MG63 (cell line): ENCODE measurements around the gene GON7. TPM values are rescaled to one million over a fixed set of nuclear protein-coding genes. Genes with fewer than 3 reads are reported as not detected.
A peak's percentile ranks its signal among the peaks of the same experiment; 100 is the strongest.
"Not testable (repeated sequence)": the region's sequence is repeated elsewhere in the genome, so short reads cannot be mapped to it uniquely, and the experiment has no call there.

Source experiments
- DNase-seq: peaks from one replicate; pipeline ENCODE4 v3.0.0-alpha.2; 2020
- H3K27me3 ChIP-seq: fragments of 250-450 bp; sonication (Bioruptor Pico); 2 replicates; pipeline ENCODE4 v1.5.1; 2020; ENCODE audit warnings: mild to moderate bottlenecking, moderate library complexity
- H3K36me3 ChIP-seq: fragments of 250-450 bp; sonication (Bioruptor Pico); 2 replicates; pipeline ENCODE4 v1.5.1; 2020; ENCODE audit warnings: mild to moderate bottlenecking, moderate library complexity
- H3K4me3 ChIP-seq: fragments of 250-450 bp; sonication (Bioruptor Pico); 2 replicates; pipeline ENCODE4 v1.5.1; 2020; ENCODE audit warnings: mild to moderate bottlenecking, moderate library complexity
- H3K9me3 ChIP-seq: fragments of 250-450 bp; sonication (Bioruptor Pico); 2 replicates; pipeline ENCODE4 v1.5.1; 2020; ENCODE audit warnings: mild to moderate bottlenecking, moderate library complexity
- total RNA-seq: library from RNA; depleted of rRNA; stranded (reverse); fragments of >200 nt; shearing (Covaris generic); gene quantifications from 2 replicates; pipeline ENCODE4 v1.2.3, GENCODE V29; 2014; ENCODE audit warnings: low replicate concordance

The GON7 gene
- total RNA-seq, 1 experiment from 2014 or later, result 6.0 TPM

- Histone ChIP-seq H3K9me3 (no peaks in the 10 kb centered on the region), H3K27me3 (no peaks in the 10 kb centered on the region), H3K4me3 (no peak overlapping the region), H3K36me3 (peaks cover 20% of the 10 kb centered on the region)
- DNase-seq, result no peak
Observed at GRCh38 chr14:93214598-93214997, 7.7 kb upstream of the GON7 start.

DNA sequence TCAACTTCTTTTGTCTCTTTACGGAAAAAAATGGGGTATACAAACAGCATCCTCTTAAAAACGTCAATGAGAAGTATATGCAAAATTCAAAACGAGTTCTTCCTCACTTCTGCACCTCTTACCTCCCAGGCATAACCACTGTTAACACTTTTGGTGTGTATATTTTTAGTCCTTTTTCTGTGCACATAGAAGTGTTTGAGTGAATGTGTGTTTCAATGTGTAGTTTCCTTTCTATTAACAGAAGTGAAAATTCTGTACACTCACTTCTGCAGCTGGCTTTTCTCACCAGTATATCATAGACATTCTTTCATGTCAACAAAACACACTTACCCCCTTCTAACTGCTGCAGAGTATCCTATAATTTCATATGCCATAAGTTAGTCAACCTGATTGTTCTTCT lies 5.6 kb upstream of the GON7 start:
- H3K36me3 ChIP-seq, result peaks cover 14% of the 10 kb centered on the region
- no peaks in the 10 kb centered on the region for H3K9me3 ChIP-seq
- no peak for DNase-seq

GRCh38 chr14:93207468-93208308 lies 823 bp upstream of the GON7 start:
- Histone ChIP-seq H3K9me3 (no peaks in the 10 kb centered on the region), H3K27me3 (no peaks in the 10 kb centered on the region), H3K36me3 (peaks cover 9% of the 10 kb centered on the region), H3K4me3 (peak overlapping the region; percentile 64)
- peak; percentile 52 for DNase-seq

More for the DNA sequence above, 5.6 kb upstream of the GON7 start:
- no peaks in the 10 kb centered on the region for H3K27me3 ChIP-seq
- no peak overlapping the region for H3K4me3 ChIP-seq

DNA sequence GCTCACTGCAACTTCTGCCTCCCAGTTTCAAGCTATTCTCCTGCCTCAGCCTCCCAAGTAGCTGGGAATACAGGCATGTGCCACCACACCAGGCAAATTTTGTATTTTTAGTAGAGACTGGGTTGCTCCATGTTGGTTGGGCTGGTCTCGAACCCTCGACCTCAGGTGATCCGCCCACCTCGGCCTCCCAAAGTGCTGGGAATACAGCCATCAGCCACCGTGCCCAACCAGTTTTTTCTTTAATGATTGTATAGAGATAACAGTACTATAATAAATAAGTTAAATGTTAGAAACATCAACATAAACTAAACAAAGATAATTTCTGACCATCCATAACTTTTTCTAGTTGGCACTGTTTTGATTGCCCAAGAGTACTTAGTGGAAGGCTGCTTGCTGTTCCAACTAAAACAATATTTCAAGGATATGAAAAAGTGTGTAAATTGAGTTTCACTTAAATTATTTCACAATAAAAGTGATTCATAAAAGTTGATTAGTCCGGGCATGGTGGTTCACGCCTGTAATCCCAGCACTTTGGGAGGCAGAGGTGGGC lies 5.6 kb downstream of the GON7 start:
- peaks cover 3% of the 10 kb centered on the region; the same call in 1 of the 2 replicates for H3K36me3 ChIP-seq
- no peak for DNase-seq
- H3K27me3 ChIP-seq, result no peaks in the 10 kb centered on the region
- no peaks in the 10 kb centered on the region for H3K9me3 ChIP-seq
- H3K4me3 ChIP-seq, result no peak overlapping the region

GRCh38 chr14:93200553-93200952 lies 6.3 kb downstream of the GON7 start:
- Histone ChIP-seq H3K9me3 (no peaks in the 10 kb centered on the region), H3K36me3 (peaks cover 3% of the 10 kb centered on the region; the same call in 1 of the 2 replicates), H3K27me3 (no peaks in the 10 kb centered on the region), H3K4me3 (no peak overlapping the region)
- no peak for DNase-seq

- H3K4me3 ChIP-seq, result no peak overlapping the region
- DNase-seq, result no peak
- no peaks in the 10 kb centered on the region for H3K27me3 ChIP-seq
- no peaks in the 10 kb centered on the region for H3K9me3 ChIP-seq
- no peaks in the 10 kb centered on the region for H3K36me3 ChIP-seq
Observed at GRCh38 chr14:93199031-93199430, 7.8 kb downstream of the GON7 start.

DNA sequence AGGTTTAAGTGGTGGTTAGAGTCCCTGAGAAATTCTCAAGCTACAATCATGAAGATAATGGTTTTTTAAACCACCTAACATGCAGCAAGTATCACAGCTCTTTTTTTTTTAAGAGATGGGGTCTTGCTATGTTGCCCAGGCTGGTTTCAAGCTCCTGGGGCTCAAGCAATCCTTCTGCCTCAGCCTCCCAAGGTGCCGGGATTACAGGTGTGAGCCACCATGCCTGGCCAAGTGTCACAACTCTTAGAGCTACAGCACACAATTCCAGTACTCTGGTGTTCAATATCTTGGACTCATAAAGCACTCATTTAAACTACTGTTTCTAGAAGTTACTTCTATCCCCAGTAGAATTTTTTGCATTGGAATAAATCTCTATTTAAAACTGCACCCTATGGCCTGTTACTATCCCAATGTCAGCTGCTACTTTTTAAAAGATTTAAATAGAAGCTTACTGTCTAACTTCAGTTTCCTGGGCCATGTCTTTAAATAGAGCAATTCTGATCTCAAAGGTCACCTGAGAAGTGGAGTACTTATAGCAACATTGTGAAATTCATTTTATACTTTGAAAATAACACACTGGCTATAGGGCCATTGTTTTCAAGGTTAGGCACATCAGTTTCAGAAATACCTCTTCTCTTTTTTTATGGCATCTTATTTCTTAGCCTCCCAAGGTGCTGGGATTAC lies 11.4 kb downstream of the GON7 start:
- DNase-seq, result no peak
- H3K4me3 ChIP-seq, result no peak overlapping the region
- H3K9me3 ChIP-seq, result no peaks in the 10 kb centered on the region
- no peaks in the 10 kb centered on the region for H3K27me3 ChIP-seq
- no peaks in the 10 kb centered on the region for H3K36me3 ChIP-seq

- Histone ChIP-seq H3K36me3 (peaks cover 8% of the 10 kb centered on the region), H3K4me3 (no peak overlapping the region), H3K27me3 (no peaks in the 10 kb centered on the region), H3K9me3 (no peaks in the 10 kb centered on the region)
- no peak for DNase-seq
Observed at GRCh38 chr14:93186956-93187355, 19.9 kb downstream of the GON7 start.

DNA sequence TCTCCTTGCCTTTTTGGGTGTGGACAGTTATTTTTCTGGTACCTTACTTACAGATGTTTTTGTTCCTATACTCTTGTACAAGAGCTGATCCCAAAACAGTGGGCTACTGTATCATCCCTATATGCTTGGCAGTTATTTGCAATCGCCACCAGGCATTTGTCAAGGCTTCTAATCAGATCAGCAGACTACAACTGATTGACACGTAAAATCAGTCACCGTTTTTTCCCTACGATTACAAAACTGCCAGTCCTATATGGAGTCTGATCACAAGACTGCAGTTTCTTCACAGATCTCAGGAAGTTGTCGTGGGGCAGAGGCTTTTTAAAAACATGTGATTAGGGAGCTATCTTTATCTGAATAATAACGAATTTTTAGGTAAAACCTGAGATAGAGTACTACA lies 20.4 kb downstream of the GON7 start:
- H3K9me3 ChIP-seq, result no peaks in the 10 kb centered on the region
- no peak overlapping the region for H3K4me3 ChIP-seq

GRCh38 chr14:93185349-93185720 lies 21.5 kb downstream of the GON7 start:
- DNase-seq, result no peak
- Histone ChIP-seq H3K4me3 (peak overlapping the region; percentile 88), H3K9me3 (no peaks in the 10 kb centered on the region), H3K36me3 (peaks cover 8% of the 10 kb centered on the region), H3K27me3 (no peaks in the 10 kb centered on the region)

More for the DNA sequence above, 20.4 kb downstream of the GON7 start:
- Histone ChIP-seq H3K27me3 (no peaks in the 10 kb centered on the region), H3K36me3 (peaks cover 8% of the 10 kb centered on the region)
- no peak for DNase-seq

- peak within 1 kb of the TSS; percentile 88 for H3K4me3 ChIP-seq
- H3K36me3 ChIP-seq, result peaks cover 8% of the 10 kb centered on the region
- no peaks in the 10 kb centered on the region for H3K9me3 ChIP-seq
- DNase-seq, result peak; percentile 82
- H3K27me3 ChIP-seq, result no peaks in the 10 kb centered on the region
Observed at GRCh38 chr14:93184391-93185348, 22.2 kb downstream of the GON7 start, which contains the start of the genes LYSET and MOAP1. TSS of gene LYSET (plus strand) at chr14:93185317. CDS start at chr14:93185406, 89 bp downstream. TSS of gene MOAP1 (minus strand) at chr14:93184897. CDS start at chr14:93184242, 655 bp downstream.

- H3K4me3 ChIP-seq, result peak overlapping the region; percentile 88
- H3K9me3 ChIP-seq, result no peaks in the 10 kb centered on the region
- H3K27me3 ChIP-seq, result no peaks in the 10 kb centered on the region
- peaks cover 8% of the 10 kb centered on the region for H3K36me3 ChIP-seq
- no peak for DNase-seq
Observed at GRCh38 chr14:93183596-93184317, 23.1 kb downstream of the GON7 start.

DNA sequence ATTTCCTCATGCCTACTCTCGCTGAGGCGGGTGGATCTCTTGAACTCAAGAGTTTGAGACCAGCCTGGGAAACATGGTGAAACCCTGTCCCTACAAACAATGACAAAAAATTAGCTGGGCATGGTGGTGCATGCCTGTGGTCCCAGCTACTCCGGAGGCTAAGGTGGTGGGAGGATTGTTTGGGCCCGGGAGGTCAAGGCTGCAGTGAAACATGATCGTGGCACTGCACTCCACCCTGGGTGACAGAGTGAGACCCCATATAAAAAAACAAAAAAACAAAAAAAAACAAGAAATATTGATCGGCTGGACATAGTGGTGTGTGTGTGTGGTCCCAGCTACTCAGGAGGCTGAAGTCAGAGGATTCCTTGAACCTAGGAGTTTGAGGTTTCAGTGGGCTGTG lies 31.4 kb downstream of the GON7 start:
- no peaks in the 10 kb centered on the region for H3K9me3 ChIP-seq
- H3K27me3 ChIP-seq, result no peaks in the 10 kb centered on the region
- H3K36me3 ChIP-seq, result no peaks in the 10 kb centered on the region
- no peak for DNase-seq
- H3K4me3 ChIP-seq, result no peak overlapping the region

- not testable (repeated sequence) for H3K4me3 ChIP-seq, H3K27me3 ChIP-seq, H3K36me3 ChIP-seq, DNase-seq, H3K9me3 ChIP-seq
Observed at GRCh38 chr14:93174731-93175130, 32.1 kb downstream of the GON7 start.

DNA sequence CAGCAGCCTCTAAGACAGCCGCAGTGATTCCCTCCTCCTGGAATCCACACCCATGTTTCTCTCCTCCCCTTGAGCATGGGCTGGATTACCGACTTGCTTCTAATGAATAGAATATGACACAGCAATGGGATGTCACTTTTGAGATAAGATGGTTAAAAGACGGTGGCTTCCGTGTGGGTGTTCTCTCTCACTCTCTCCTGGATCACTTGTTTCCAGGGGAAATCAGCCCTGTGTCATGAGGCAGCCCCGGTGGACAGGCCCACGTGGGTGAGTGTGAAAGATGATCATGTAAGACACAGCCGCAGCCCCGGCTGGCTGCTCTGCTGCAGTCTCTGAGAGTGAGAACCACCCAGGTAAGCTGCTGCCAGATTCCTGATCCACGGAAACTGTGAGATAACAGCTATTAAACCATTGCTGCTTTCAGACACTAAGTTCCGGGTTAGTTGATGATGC lies 32.9 kb downstream of the GON7 start:
- no peaks in the 10 kb centered on the region for H3K27me3 ChIP-seq
- DNase-seq, result no peak
- H3K4me3 ChIP-seq, result no peak overlapping the region
- H3K9me3 ChIP-seq, result no peaks in the 10 kb centered on the region
- no peaks in the 10 kb centered on the region for H3K36me3 ChIP-seq

DNA sequence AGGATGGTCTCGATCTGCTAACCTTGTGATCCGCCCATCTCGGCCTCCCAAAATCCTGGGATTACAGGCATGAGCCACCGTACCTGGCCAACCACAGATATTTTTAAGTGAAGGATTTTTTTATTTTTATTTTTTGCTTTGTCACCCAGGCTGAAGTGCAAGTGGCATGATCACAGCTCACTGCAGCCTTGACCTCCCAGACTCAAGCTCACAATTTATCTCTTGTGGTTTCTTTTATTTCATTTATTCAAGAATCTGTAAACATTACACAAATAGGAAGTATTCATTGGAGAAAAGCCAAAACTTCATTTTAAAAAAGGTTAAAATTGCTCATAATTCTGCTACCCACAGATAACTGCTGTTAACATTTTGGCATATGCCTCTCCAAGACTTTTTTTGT lies 35.5 kb downstream of the GON7 start:
- H3K36me3 ChIP-seq, result no peaks in the 10 kb centered on the region
- no peaks in the 10 kb centered on the region for H3K9me3 ChIP-seq
- H3K27me3 ChIP-seq, result no peaks in the 10 kb centered on the region
- H3K4me3 ChIP-seq, result no peak overlapping the region
- DNase-seq, result no peak
